OCI-LY7 (cell line): Measurements from ENCODE around the gene TBC1D19.
"Not testable (repeated sequence)": the region's sequence is repeated elsewhere in the genome, so short reads cannot be mapped to it uniquely, and the experiment has no call there.

Source experiments
- EZH2phosphoT487 ChIP-seq: fragments of 200-600 bp; sonication (generic); IDR thresholded peaks from 2 replicates; pipeline ENCODE4 v1.6.1; 2018; ENCODE audit warnings: low read depth, borderline replicate concordance, mild to moderate bottlenecking, mixed run types, antibody characterized with exemption, low read length, moderate library complexity, mixed read lengths
- TF ChIP-seq, protein P1 (sequence below): fragments of 200-600 bp; sonication (generic); conservative IDR thresholded peaks from 2 replicates; pipeline ENCODE4 v1.5.1; 2014; ENCODE audit warnings: mild to moderate bottlenecking, antibody characterized with exemption, low read length, moderate library complexity, mixed read lengths

DNA sequence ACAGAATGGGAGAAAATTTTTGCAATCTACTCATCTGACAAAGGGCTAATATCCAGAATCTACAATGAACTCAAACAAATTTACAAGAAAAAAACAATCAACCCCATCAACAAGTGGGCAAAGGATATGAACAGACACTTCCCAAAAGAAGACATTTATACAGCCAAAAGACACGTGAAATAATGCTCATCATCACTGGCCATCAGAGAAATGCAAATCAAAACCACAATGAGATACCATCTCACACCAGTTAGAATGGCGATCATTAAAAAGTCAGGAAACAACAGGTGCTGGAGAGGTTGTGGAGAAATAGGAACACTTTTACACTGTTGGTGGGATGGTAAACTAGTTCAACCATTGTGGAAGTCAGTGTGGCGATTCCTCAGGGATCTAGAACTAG is 9.7 kb downstream of the TBC1D19 start:
- TF ChIP-seq, protein P1, sequence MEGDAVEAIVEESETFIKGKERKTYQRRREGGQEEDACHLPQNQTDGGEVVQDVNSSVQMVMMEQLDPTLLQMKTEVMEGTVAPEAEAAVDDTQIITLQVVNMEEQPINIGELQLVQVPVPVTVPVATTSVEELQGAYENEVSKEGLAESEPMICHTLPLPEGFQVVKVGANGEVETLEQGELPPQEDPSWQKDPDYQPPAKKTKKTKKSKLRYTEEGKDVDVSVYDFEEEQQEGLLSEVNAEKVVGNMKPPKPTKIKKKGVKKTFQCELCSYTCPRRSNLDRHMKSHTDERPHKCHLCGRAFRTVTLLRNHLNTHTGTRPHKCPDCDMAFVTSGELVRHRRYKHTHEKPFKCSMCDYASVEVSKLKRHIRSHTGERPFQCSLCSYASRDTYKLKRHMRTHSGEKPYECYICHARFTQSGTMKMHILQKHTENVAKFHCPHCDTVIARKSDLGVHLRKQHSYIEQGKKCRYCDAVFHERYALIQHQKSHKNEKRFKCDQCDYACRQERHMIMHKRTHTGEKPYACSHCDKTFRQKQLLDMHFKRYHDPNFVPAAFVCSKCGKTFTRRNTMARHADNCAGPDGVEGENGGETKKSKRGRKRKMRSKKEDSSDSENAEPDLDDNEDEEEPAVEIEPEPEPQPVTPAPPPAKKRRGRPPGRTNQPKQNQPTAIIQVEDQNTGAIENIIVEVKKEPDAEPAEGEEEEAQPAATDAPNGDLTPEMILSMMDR = not testable (repeated sequence)
- TF ChIP-seq EZH2phosphoT487 = not testable (repeated sequence)
